ENCODE data around the gene PRPF8. TPM values are rescaled to one million over a fixed set of nuclear protein-coding genes. Genes with fewer than 3 reads are reported as not detected.

PRPF8 gene
- total and polyA plus RNA-seq, 2 of the 8 experiments (the other 6 are each of a cell fraction or from before 2014, with no cell fraction given): 329 to 337 TPM

DNA sequence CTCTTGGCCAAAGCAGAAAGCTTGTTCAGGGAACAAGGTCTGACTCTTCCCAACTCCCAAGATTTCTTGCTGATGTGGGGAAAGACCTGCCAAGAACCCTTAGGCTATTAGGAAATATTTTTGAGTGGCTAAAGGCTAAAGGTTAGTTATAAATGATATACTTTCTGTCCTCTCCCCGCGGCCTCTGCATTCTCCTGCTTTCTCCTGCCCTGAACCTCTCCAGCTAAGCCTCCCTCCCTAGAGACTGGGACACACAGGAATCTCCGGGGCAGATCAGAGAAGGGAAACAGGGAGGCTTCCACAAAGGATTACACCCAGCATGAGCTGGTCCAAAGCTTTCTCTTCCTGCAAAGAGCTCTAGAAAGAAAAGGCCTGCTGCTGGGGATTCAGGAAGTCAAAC is 58.3 kb downstream of the PRPF8 start:
- H3K18ac ChIP-seq (ENCODE audit: extremely low read depth, low read length): no peak overlapping the region
- no peak overlapping the region; a peak in 1 of 4 replicates for H3K4me2 ChIP-seq (ENCODE audit: insufficient read depth in 1 of 2, low read depth in 2 of 2, low read length in 2 of 2)
- CTCF ChIA-PET (ENCODE audit: partially characterized antibody): interaction anchor here (0.9 to 14.5 kb wide), 10 partner anchors 9 to 93 kb away, joined by 3 to 146 read pairs (median 4); no protein-coding TSS in a partner anchor
- POLR2A ChIA-PET (ENCODE audit: partially characterized antibody): interaction anchor here (0.7 to 1.4 kb wide), 4 partner anchors 43 to 206 kb away, joined by 3 to 5 read pairs (median 3); no protein-coding TSS in a partner anchor
- H4K20me1 ChIP-seq (replicated peaks in 1 of 2; ENCODE audit: control insufficient read depth in 1 of 2, insufficient read depth in 2 of 2, low read length in 2 of 2): peaks cover 0 to 4% of the 10 kb centered on the region in 2 experiments
- no peak overlapping the region for H2BK15ac ChIP-seq (ENCODE audit: low read length)
- no peaks in the 10 kb centered on the region for H3K79me1 ChIP-seq (ENCODE audit: low read depth, low read length)
- no peak overlapping the region for H2BK20ac ChIP-seq (ENCODE audit: low read length)
- peaks cover 0 to 9% (median 5%) of the 10 kb centered on the region in 4 experiments; a peak in 6 of 7 replicates for H3K4me1 ChIP-seq (replicated peaks in 1 of 4; ENCODE audit: control insufficient read depth in 3 of 4, insufficient read depth in 4 of 4, low read length in 3 of 4)
- no peak overlapping the region for H2BK5ac ChIP-seq (ENCODE audit: low read depth, low read length)
- no peak overlapping the region for H3K27ac ChIP-seq (ENCODE audit: low read depth, low read length)
- no peak overlapping the region for H2BK12ac ChIP-seq (ENCODE audit: low read depth, low read length)
- H4K5ac ChIP-seq (ENCODE audit: insufficient read length, low read depth, low read length): no peak overlapping the region
- H3K79me2 ChIP-seq (ENCODE audit: control insufficient read depth in 1 of 2, insufficient read depth in 2 of 2, low read length in 2 of 2): no peaks in the 10 kb centered on the region
- no peak overlapping the region for H3K9ac ChIP-seq (replicated peaks in 1 of 4; ENCODE audit: extremely low read depth in 1 of 4, low read depth in 3 of 4, low read length in 3 of 4)
- H3K36me3 ChIP-seq (ENCODE audit: control insufficient read depth in 2 of 4, insufficient read depth in 4 of 4, low read length in 3 of 4): no peaks in the 10 kb centered on the region
- H3K56ac ChIP-seq (replicated peaks; ENCODE audit: insufficient read length, low read depth, low read length): no peak overlapping the region
- peaks cover 0 to 13% (median 5%) of the 10 kb centered on the region in 4 experiments; a peak in 5 of 7 replicates for H3K27me3 ChIP-seq (replicated peaks in 1 of 4; ENCODE audit: control insufficient read depth in 3 of 4, extremely low read depth in 1 of 4, insufficient read depth in 3 of 4, low read length in 3 of 4)
- H3K23ac ChIP-seq (ENCODE audit: insufficient read length): no peak overlapping the region
- FAIRE-seq (no peak), DNase-seq (ENCODE audit: low read depth in 1 of 2, low spot score in 2 of 2) (no peak)
- H2BK120ac ChIP-seq (replicated peaks; ENCODE audit: low read depth, low read length): no peak overlapping the region
- H3K23me2 ChIP-seq (ENCODE audit: low read depth, low read length): peaks cover 14% of the 10 kb centered on the region
- whole genome bisulfite sequencing, 2 experiments (ENCODE audit: extremely low coverage in 1 of 2, insufficient coverage in 1 of 2, insufficient read length in 1 of 2, insufficient replicate concordance in 2 of 2, low coverage in 1 of 2, low lambda C conversion rate in 2 of 2, missing lambda C conversion rate in 1 of 2): 93% methylated on average over 3 of the region's 3 CpGs; no CpG with 5 or more reads in 1 of the 2 experiments
- H2AFZ ChIP-seq (ENCODE audit: low read length): no peak overlapping the region
- no peak overlapping the region for H4K8ac ChIP-seq (ENCODE audit: extremely low read depth, insufficient read depth, low read length)
- H4K91ac ChIP-seq (replicated peaks; ENCODE audit: insufficient read length, low read length): no peak overlapping the region
- H3K4me3 ChIP-seq (ENCODE audit: extremely low read depth in 1 of 4, insufficient read depth in 2 of 4, low read depth in 3 of 4, low read length in 4 of 4): no peak overlapping the region
- H3K4ac ChIP-seq (replicated peaks; ENCODE audit: insufficient read length, low read depth, low read length): no peak overlapping the region
- H3K9me3 ChIP-seq (ENCODE audit: insufficient read depth in 2 of 2, low read depth in 1 of 2, low read length in 1 of 2): no peaks in the 10 kb centered on the region
- H3K14ac ChIP-seq (ENCODE audit: insufficient read length): no peak overlapping the region
- H2AK5ac ChIP-seq (ENCODE audit: low read depth, low read length): no peak overlapping the region
- TF ChIP-seq ASH2L (IDR thresholded peaks at IDR 0.05; ENCODE audit: low read length): no peak
- TF ChIP-seq POLR2AphosphoS5 (IDR thresholded peaks at IDR 0.05; ENCODE audit: low read depth, low read length): no peak
- no peak for TF ChIP-seq CEBPB (IDR thresholded peaks at IDR 0.05; ENCODE audit: low read depth, low read length)
- no peak for TF ChIP-seq TCF12 (IDR thresholded peaks at IDR 0.05; ENCODE audit: low read depth, low read length)
- TF ChIP-seq GABPA (IDR thresholded peaks at IDR 0.05; ENCODE audit: borderline replicate concordance, insufficient read depth, low read length): no peak
- TF ChIP-seq JUN (IDR thresholded peaks at IDR 0.05; ENCODE audit: low read depth, low read length): no peak
